Keratinocyte (primary cell): Measurements from ENCODE around the gene ATRNL1. TPM values are rescaled to one million over a fixed set of nuclear protein-coding genes. Genes with fewer than 3 reads are reported as not detected.

ENCODE experiments used
- DNase-seq: peaks from one replicate; pipeline ENCODE4 v3.0.0-alpha.2; 2011; ENCODE audit warnings: low read depth, missing footprints, low spot score
- FAIRE-seq: peaks from 2 replicates; lab custom pipeline; 2011; peaks lifted over from hg19 to GRCh38; lab: Jason Lieb, UNC
- H2AFZ ChIP-seq: 2 replicates; pipeline ENCODE4 v1.6.0; 2012; ENCODE audit warnings: low read length, control low read depth, inconsistent platforms; ENCODE audit not compliant: control insufficient read depth
- H3K27ac ChIP-seq: 2 replicates; pipeline ENCODE4 v1.5.1; 2011; ENCODE audit warnings: low read length; ENCODE audit not compliant: control insufficient read depth, insufficient read depth
- H3K27me3 ChIP-seq: 3 replicates; pipeline ENCODE4 v1.6.0; 2011; ENCODE audit warnings: low read length; ENCODE audit not compliant: control insufficient read depth, insufficient read depth; ENCODE audit errors: extremely low read depth
- H3K36me3 ChIP-seq, 2 experiments: 2 replicates in 1 of 2; 3 replicates in 1 of 2; pipeline ENCODE4 v1.5.1; 2011; ENCODE audit warnings: low read length in 2 of 2, mild to moderate bottlenecking in 1 of 2; ENCODE audit not compliant: control insufficient read depth in 2 of 2, insufficient read depth in 2 of 2; ENCODE audit errors: extremely low read depth in 1 of 2
- H3K4me1 ChIP-seq: 3 replicates; pipeline ENCODE4 v1.5.1; 2011; ENCODE audit warnings: low read length; ENCODE audit not compliant: control insufficient read depth, insufficient read depth; ENCODE audit errors: extremely low read depth
- H3K4me2 ChIP-seq: 3 replicates; pipeline ENCODE4 v1.6.0; 2011; ENCODE audit warnings: low read depth, low read length; ENCODE audit not compliant: control insufficient read depth, insufficient read depth; ENCODE audit errors: extremely low read depth
- H3K4me3 ChIP-seq, 3 experiments: fragments of 200-600 bp in 1 of 3; sonication (generic) in 1 of 3; 2 replicates in 2 of 3; 3 replicates in 1 of 3; pipeline ENCODE4 v1.5.1; 2011 to 2016; ENCODE audit warnings: low read length in 3 of 3, mild to moderate bottlenecking in 3 of 3, control low read depth in 2 of 3, inconsistent platforms in 1 of 3, low read depth in 1 of 3, mixed read lengths in 1 of 3, mixed run types in 1 of 3, moderate library complexity in 1 of 3; ENCODE audit not compliant: control insufficient read depth in 2 of 3, insufficient read depth in 2 of 3; ENCODE audit errors: extremely low read depth in 1 of 3
- H3K79me2 ChIP-seq: 2 replicates; pipeline ENCODE4 v1.6.0; 2012; ENCODE audit warnings: low read length; ENCODE audit not compliant: control insufficient read depth, insufficient read depth
- H3K9ac ChIP-seq: 3 replicates; pipeline ENCODE4 v1.6.0; 2011; ENCODE audit warnings: low read length; ENCODE audit not compliant: control insufficient read depth, insufficient read depth; ENCODE audit errors: extremely low read depth
- H3K9me1 ChIP-seq: 3 replicates; pipeline ENCODE4 v1.6.0; 2011; ENCODE audit warnings: low read length; ENCODE audit not compliant: control insufficient read depth, insufficient read depth; ENCODE audit errors: extremely low read depth
- H3K9me3 ChIP-seq: 2 replicates; pipeline ENCODE4 v1.5.1; 2012; ENCODE audit warnings: low read depth, low read length; ENCODE audit not compliant: control insufficient read depth
- H4K20me1 ChIP-seq: 3 replicates; pipeline ENCODE4 v1.6.0; 2011; ENCODE audit warnings: low read length; ENCODE audit not compliant: control insufficient read depth, insufficient read depth; ENCODE audit errors: extremely low read depth
- CTCF ChIP-seq, 3 experiments: IDR thresholded peaks in 1 of 3; conservative IDR thresholded peaks in 1 of 3; optimal IDR thresholded peaks in 1 of 3; 2 replicates in 2 of 3; 3 replicates in 1 of 3; pipeline versions ENCODE3 to v1.5.1; 2011; ENCODE audit warnings: low read length in 3 of 3, mild to moderate bottlenecking in 3 of 3, moderate library complexity in 2 of 3, control low read depth in 1 of 3, inconsistent platforms in 1 of 3; ENCODE audit not compliant: insufficient read depth in 2 of 3; ENCODE audit errors: extremely low read depth in 1 of 3
- EZH2 ChIP-seq: IDR thresholded peaks from one replicate; pipeline ENCODE4 v1.6.1; 2012; ENCODE audit warnings: inconsistent platforms, mild to moderate bottlenecking, low read length, moderate library complexity
- dilution Hi-C: fragments of 300-500 bp; cut with MboI; formaldehyde crosslinking; loops from one replicate; pipeline ENCODE4 v1.7.0; 2020; ENCODE audit warnings: low sequenced_read_pairs; ENCODE audit not compliant: extremely low pct_ligation_motif_present
- polyA plus RNA-seq, 5 experiments: library from polyadenylated mRNA; depleted of rRNA in 3 of 5; stranded (reverse) in 3 of 5; stranded (forward) in 1 of 5; unstranded in 1 of 5; fragments of >200 nt; gene quantifications; 1 replicate in 1 of 5; 2 replicates in 3 of 5; 3 replicates in 1 of 5; pipeline versions ENCODE4 v1.2.1 to v1.2.3, GENCODE V29; 2011 to 2012; ENCODE audit warnings: missing spikeins in 2 of 5, low read depth in 1 of 5, low replicate concordance in 1 of 5

ATRNL1 gene
- polyA plus RNA-seq, 1 donor (not counting 4 experiments of a cell fraction or from before 2014, with no cell fraction given) = 0.07 TPM

DNA sequence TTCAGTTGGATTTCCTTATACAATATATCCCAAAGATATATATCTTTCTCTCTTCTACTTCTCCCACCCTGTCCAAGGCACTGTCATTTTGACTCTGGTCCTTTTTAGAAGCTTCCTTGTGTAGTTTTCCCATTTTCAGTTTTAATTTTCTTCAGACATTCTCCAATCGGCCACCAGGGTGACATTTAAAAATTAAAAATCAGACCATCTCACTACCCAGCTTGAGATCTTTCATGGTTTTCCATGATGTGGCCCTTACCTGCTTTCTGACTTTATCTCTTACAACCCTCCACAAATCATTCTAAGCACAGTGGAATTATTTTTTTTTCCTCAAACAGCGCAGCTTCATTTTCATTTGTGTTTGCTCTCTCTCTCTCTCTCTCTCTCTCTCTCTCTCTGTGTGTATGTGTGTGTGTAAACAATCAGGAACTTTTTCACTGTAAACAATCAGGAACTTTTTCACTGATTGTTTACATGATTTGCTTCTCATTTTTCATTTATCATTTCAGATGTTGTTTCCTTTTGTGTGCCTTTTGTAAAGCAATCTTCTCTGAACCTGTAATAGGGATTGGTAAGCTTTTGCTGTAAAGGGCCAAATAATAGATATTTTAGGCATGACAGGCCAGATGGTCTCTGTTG lies 348.9 kb downstream of the ATRNL1 start:
- FAIRE-seq = no peak
- TF ChIP-seq CTCF (optimal IDR thresholded peaks at IDR 0.05 in 1 of 3, IDR thresholded peaks at IDR 0.05 in 1 of 3, conservative IDR thresholded peaks at IDR 0.05 in 1 of 3; ENCODE audit: extremely low read depth in 1 of 3, insufficient read depth in 2 of 3, low read length in 3 of 3) = peak in 1 of 3 experiments; percentile 9
- TF ChIP-seq EZH2 = no peak
- Histone ChIP-seq H3K36me3 (no peaks in the 10 kb centered on the region), H3K4me2 (no peak overlapping the region), H3K9me3 (no peaks in the 10 kb centered on the region), H4K20me1 (no peaks in the 10 kb centered on the region), H3K9ac (no peak overlapping the region), H3K79me2 (no peaks in the 10 kb centered on the region), H3K4me3 (no peak overlapping the region), H3K4me1 (no peaks in the 10 kb centered on the region), H2AFZ (no peak overlapping the region), H3K9me1 (no peaks in the 10 kb centered on the region), H3K27me3 (no peaks in the 10 kb centered on the region), H3K27ac (no peak overlapping the region)
- dilution Hi-C loops = no loop called here
- no peak for DNase-seq

- no peak for FAIRE-seq
- Histone ChIP-seq H3K27me3 (no peaks in the 10 kb centered on the region), H3K9ac (no peak overlapping the region), H3K27ac (no peak overlapping the region), H2AFZ (no peak overlapping the region), H4K20me1 (no peaks in the 10 kb centered on the region), H3K4me3 (no peak overlapping the region), H3K4me2 (no peak overlapping the region), H3K36me3 (no peaks in the 10 kb centered on the region), H3K9me3 (no peaks in the 10 kb centered on the region), H3K79me2 (no peaks in the 10 kb centered on the region), H3K9me1 (no peaks in the 10 kb centered on the region), H3K4me1 (no peaks in the 10 kb centered on the region)
- TF ChIP-seq EZH2 = no peak
- TF ChIP-seq CTCF (optimal IDR thresholded peaks at IDR 0.05 in 1 of 3, IDR thresholded peaks at IDR 0.05 in 1 of 3, conservative IDR thresholded peaks at IDR 0.05 in 1 of 3; ENCODE audit: extremely low read depth in 1 of 3, insufficient read depth in 2 of 3, low read length in 3 of 3) = no peak
- dilution Hi-C loops = no loop called here
- no peak for DNase-seq
Measured at GRCh38 chr10:115456812-115457211, 363.6 kb downstream of the ATRNL1 start.
